Lower leg skin (tissue), 4 donors: ENCODE results near the gene RBBP8. TPM values are rescaled to one million over a fixed set of nuclear protein-coding genes. Genes with fewer than 3 reads are reported as not detected.

Source experiments
- DNase-seq, 2 donors: peaks; one replicate each; pipeline ENCODE4 v3.0.0-alpha.2; 2019; ENCODE audit warnings: low spot score in 2 of 2
- H3K4me3 ChIP-seq: fragments of 200-600 bp; sonication (generic); 2 replicates; pipeline ENCODE4 v1.5.1; 2017; ENCODE audit warnings: mild to moderate bottlenecking, low read depth; ENCODE audit not compliant: poor library complexity, severe bottlenecking
- POLR2A ChIP-seq, 2 donors: fragments of 450-650 bp; IDR thresholded peaks; one replicate each; pipeline ENCODE4 v1.6.1; 2016 to 2017; ENCODE audit warnings: antibody characterized with exemption in 2 of 2, mild to moderate bottlenecking in 1 of 2, moderate library complexity in 1 of 2
- WGBS, 2 donors: methylation state at CpG; one replicate each; pipeline ENCODE4 v1.1.5; 2018; 5-methylcytosine and 5-hydroxymethylcytosine counted together
- intact Hi-C: fragments of 100-400 bp; cut with DNase I; formaldehyde crosslinking; loops from one replicate; pipeline ENCODE4 v1.15.0; 2023; ENCODE audit warnings: low total_unique reads
- total RNA-seq, 4 donors: library from RNA; depleted of rRNA; stranded (reverse); fragments of >200 nt; gene quantifications; one replicate each; pipeline ENCODE4 v1.1.0, GENCODE V29; 2016
- TF ChIP-seq, protein P1 (sequence below), 3 donors: fragments of 450-650 bp; IDR thresholded peaks; one replicate each; pipeline ENCODE4 v1.5.1; 2016; ENCODE audit warnings: antibody characterized with exemption in 3 of 3, mild to moderate bottlenecking in 3 of 3, moderate library complexity in 2 of 3

The RBBP8 gene
- total RNA-seq, 4 donors from 2014 or later = 22.9 to 56.8 (median 40.2) TPM

DNA sequence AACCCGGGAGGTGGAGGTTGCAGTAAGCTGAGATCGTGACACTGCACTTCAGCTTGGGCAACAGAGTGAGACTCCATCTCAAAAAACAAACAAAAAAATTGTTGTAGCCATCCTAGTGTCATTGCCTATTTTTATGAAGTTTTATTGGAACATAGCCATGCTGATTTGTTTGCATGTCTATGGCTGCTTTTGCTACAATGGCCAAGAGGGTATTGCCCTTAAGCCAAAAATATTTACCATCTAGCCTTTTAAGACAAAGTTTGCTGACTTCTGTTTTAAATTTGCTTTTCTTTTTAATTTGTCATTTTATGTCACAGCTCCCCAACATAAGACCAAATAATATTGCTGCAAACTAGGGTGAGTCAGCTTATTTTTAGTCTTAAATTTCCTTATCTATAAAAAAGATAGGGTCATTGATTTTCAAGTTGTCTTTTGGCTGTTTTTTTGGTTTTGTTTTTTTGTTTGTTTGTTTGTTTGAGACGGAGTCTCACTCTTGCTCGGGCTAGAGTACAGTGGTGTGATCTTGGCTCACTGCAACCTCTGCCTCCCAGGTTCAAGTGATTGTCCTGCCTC lies 132.2 kb downstream of the RBBP8 start:
- intact Hi-C loops = no loop called here
- H3K4me3 ChIP-seq = no peak overlapping the region
- TF ChIP-seq, protein P1, sequence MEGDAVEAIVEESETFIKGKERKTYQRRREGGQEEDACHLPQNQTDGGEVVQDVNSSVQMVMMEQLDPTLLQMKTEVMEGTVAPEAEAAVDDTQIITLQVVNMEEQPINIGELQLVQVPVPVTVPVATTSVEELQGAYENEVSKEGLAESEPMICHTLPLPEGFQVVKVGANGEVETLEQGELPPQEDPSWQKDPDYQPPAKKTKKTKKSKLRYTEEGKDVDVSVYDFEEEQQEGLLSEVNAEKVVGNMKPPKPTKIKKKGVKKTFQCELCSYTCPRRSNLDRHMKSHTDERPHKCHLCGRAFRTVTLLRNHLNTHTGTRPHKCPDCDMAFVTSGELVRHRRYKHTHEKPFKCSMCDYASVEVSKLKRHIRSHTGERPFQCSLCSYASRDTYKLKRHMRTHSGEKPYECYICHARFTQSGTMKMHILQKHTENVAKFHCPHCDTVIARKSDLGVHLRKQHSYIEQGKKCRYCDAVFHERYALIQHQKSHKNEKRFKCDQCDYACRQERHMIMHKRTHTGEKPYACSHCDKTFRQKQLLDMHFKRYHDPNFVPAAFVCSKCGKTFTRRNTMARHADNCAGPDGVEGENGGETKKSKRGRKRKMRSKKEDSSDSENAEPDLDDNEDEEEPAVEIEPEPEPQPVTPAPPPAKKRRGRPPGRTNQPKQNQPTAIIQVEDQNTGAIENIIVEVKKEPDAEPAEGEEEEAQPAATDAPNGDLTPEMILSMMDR (IDR thresholded peaks at IDR 0.05) = no peak
- no peak for TF ChIP-seq POLR2A (IDR thresholded peaks at IDR 0.05)
- WGBS, 2 donors = 87 to 89% methylated on average over 4 of the region's 4 CpGs
- DNase-seq = no peak

GRCh38 chr18:23066060-23066459 lies 132.9 kb downstream of the RBBP8 start:
- DNase-seq = no peak
- WGBS, 2 donors = 66 to 72% methylated on average over 7 of the region's 7 CpGs
- H3K4me3 ChIP-seq = no peak overlapping the region
- TF ChIP-seq, protein P1 (IDR thresholded peaks at IDR 0.05) = no peak
- no peak for TF ChIP-seq POLR2A (IDR thresholded peaks at IDR 0.05)
- intact Hi-C loops = no loop called here

GRCh38 chr18:23066504-23067039 lies 133.4 kb downstream of the RBBP8 start:
- intact Hi-C loops = no loop called here
- TF ChIP-seq, protein P1 (IDR thresholded peaks at IDR 0.05) = no peak
- TF ChIP-seq POLR2A (IDR thresholded peaks at IDR 0.05) = no peak
- no peak for DNase-seq
- no peak overlapping the region for H3K4me3 ChIP-seq
- WGBS, 2 donors = 92 to 93% methylated on average over 5 of the region's 5 CpGs

DNA sequence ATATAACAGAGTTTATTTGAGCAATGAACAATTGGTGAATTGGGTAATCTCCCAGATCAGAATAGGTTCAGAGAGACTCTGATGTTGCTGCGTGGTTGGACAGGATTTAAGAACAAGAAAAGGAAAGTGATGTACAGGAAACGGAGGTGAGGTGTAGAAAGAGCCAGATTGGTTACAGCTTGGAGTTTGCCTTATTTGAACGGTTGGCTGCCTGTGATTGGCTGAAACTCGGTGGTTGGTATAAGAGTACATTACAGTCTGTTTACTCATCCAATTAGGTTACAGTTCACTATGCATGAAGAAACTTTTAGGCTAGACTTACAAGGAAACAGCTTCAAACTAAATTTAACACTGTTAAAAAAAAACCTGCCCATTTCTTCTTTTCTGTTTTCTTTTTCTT lies 134.1 kb downstream of the RBBP8 start:
- 64 to 70% methylated on average over 4 of the region's 4 CpGs for WGBS, 2 donors
- no peak for DNase-seq
- TF ChIP-seq, protein P1 (IDR thresholded peaks at IDR 0.05) = no peak
- TF ChIP-seq POLR2A (IDR thresholded peaks at IDR 0.05) = no peak
- intact Hi-C loops = no loop called here
- H3K4me3 ChIP-seq = no peak overlapping the region

GRCh38 chr18:23068011-23068410 lies 134.9 kb downstream of the RBBP8 start:
- 83 to 85% methylated on average over 4 of the region's 4 CpGs for WGBS, 2 donors
- TF ChIP-seq, protein P1 (IDR thresholded peaks at IDR 0.05) = no peak
- TF ChIP-seq POLR2A (IDR thresholded peaks at IDR 0.05) = no peak
- DNase-seq = no peak
- H3K4me3 ChIP-seq = no peak overlapping the region
- intact Hi-C loops = no loop called here
